Panc1 (cell line): Measurements from ENCODE around the gene CHRNE. TPM values are rescaled to one million over a fixed set of nuclear protein-coding genes. Genes with fewer than 3 reads are reported as not detected.

Experiments
- ATAC-seq: fragments of 200-7000 bp; cut with Tn5 transposase; 2 replicates; pipeline ENCODE4 v1.9.1; 2020; ENCODE audit warnings: mild to moderate bottlenecking, moderate library complexity
- BruUV-seq: library from RNA; stranded (reverse); fragments of 400-500 nt; replicated peaks from 2 replicates; lab custom pipeline; 2021; lab: Mats Ljungman, UMichigan
- CTCF ChIA-PET: fragments of 300-600 bp; sonication (Branson Sonifier 250); formaldehyde crosslinking; loops from one replicate; lab custom pipeline; 2022; ENCODE audit warnings: antibody characterized with exemption; lab: Charles Lee
- POLR2A ChIA-PET: fragments of 300-600 bp; sonication (Branson Sonifier 250); formaldehyde crosslinking; loops from one replicate; lab custom pipeline; 2022; ENCODE audit warnings: antibody characterized with exemption; lab: Charles Lee
- DNase-seq: peaks from one replicate; pipeline ENCODE4 v3.0.0-alpha.2; 2010; ENCODE audit warnings: low read depth, low spot score
- H3K27ac ChIP-seq: 2 replicates; pipeline ENCODE4 v1.5.1; 2011; ENCODE audit warnings: mild to moderate bottlenecking, low read length, inconsistent platforms
- H3K27me3 ChIP-seq: fragments of 200-500 bp; sonication (Bioruptor generic); 2 replicates; pipeline ENCODE4 v1.6.0; 2014; ENCODE audit warnings: low read length, inconsistent platforms; ENCODE audit not compliant: control insufficient read depth, insufficient read depth
- H3K36me3 ChIP-seq: fragments of 200-500 bp; sonication (Bioruptor generic); 2 replicates; pipeline ENCODE4 v1.5.1; 2014; ENCODE audit warnings: inconsistent platforms, mild to moderate bottlenecking, low read length, moderate library complexity; ENCODE audit not compliant: control insufficient read depth, insufficient read depth
- H3K4me1 ChIP-seq: 2 replicates; pipeline ENCODE4 v1.5.1; 2011; ENCODE audit warnings: inconsistent platforms, mild to moderate bottlenecking, low read length, moderate library complexity; ENCODE audit not compliant: control insufficient read depth, insufficient read depth
- H3K4me3 ChIP-seq, 2 experiments: 2 replicates each; pipeline ENCODE4 v1.5.1; 2011 to 2012; ENCODE audit warnings: low read depth in 2 of 2, low read length in 2 of 2, mild to moderate bottlenecking in 2 of 2, inconsistent platforms in 1 of 2, moderate library complexity in 1 of 2
- H3K9me3 ChIP-seq: fragments of 200-500 bp; sonication (Bioruptor generic); 2 replicates; pipeline ENCODE4 v1.5.1; 2014; ENCODE audit warnings: low read depth, mild to moderate bottlenecking, inconsistent platforms, low read length, moderate library complexity; ENCODE audit not compliant: control insufficient read depth, insufficient read depth
- CTCF ChIP-seq: fragments of 450-650 bp; IDR thresholded peaks from 2 replicates; pipeline ENCODE4 v1.5.1; 2017; ENCODE audit warnings: mild to moderate bottlenecking
- POLR2AphosphoS5 ChIP-seq: IDR thresholded peaks from 2 replicates; pipeline ENCODE4 v1.6.1; 2012; ENCODE audit warnings: mild to moderate bottlenecking, low read depth, low read length, moderate library complexity
- REST ChIP-seq, 2 experiments: IDR thresholded peaks; 2 replicates each; pipeline ENCODE4 v1.6.1; 2011 to 2012; ENCODE audit warnings: low read depth in 2 of 2, control low read depth in 1 of 2, low read length in 1 of 2, mild to moderate bottlenecking in 1 of 2, moderate library complexity in 1 of 2; ENCODE audit not compliant: insufficient read depth in 1 of 2
- SIN3A ChIP-seq: IDR thresholded peaks from 2 replicates; pipeline ENCODE4 v1.6.1; 2012; ENCODE audit warnings: low read depth, mild to moderate bottlenecking, low read length, moderate library complexity, borderline replicate concordance; ENCODE audit not compliant: insufficient read depth
- TCF7L2 ChIP-seq: IDR thresholded peaks from 2 replicates; pipeline ENCODE4 v1.6.1; 2011; ENCODE audit warnings: mild to moderate bottlenecking, low read depth, low read length, inconsistent platforms
- in situ Hi-C: cut with HindIII; loops from 2 replicates; pipeline ENCODE4 v1.10.0; 2016; ENCODE audit warnings: low sequenced_read_pairs, low pct_unique_long_range_greater_than_20kb
- intact Hi-C: fragments of 100-400 bp; cut with micrococcal nuclease; formaldehyde crosslinking; loops from one replicate; pipeline ENCODE4 v1.10.0; 2022; ENCODE audit not compliant: unreplicated experiment
- total RNA-seq: library from RNA; stranded (reverse); gene quantifications from one replicate; pipeline ENCODE4 v1.2.1, GENCODE V29; 2021; ENCODE audit not compliant: unreplicated experiment

CHRNE gene
- total RNA-seq, 1 experiment from 2014 or later, result 0.13 TPM

DNA sequence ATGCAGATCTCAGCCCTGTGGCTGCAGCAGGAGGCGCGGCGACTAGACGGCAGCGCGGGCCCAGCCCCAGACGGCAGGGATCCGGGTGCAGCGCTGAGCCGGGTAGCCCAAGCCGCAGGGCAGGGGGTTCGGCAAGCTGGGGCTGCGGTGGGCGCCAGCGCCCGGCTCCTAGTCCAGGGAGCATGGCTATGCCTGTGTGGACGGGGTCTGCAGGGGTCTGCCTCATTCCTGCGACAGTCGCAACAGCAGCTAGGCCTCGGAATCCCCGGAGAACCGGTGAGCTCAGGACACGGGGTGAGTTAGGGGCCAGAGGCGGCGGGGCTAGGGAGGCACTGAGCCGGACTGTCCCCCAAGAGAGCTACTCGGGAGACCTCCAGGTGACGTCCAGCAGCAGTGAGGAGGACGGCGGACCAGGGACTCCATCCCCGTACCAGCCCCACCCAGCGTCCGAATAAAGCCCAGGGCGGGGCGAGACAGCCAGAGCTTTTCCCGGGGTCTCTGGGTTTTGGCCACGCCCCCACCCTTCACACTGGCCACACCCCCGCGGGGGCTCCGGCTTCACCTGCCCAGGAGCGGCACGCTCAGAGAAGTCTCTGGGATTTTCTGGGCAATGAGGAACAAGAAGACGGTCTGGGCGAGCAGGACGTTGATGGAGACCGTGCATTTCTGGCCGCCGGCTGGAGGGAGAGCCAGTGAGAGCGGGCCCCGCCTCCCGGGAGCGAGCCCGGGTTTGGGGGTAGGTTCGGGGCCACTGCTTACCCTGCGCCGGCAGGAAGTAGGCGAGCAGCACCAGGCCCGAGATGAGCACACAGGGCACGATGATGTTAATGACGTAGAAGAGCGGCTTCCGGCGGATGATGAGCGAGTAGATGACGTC, 2.4 kb downstream of the CHRNE start:
- POLR2A ChIA-PET, result no interaction called here
- ATAC-seq (no peak), DNase-seq (no peak)
- intact Hi-C loops, result no loop called here
- Histone ChIP-seq H3K4me1 (no peaks in the 10 kb centered on the region; the same call in 1 of the 2 replicates), H3K9me3 (no peaks in the 10 kb centered on the region), H3K36me3 (no peaks in the 10 kb centered on the region), H3K27ac (no peak overlapping the region), H3K4me3 (peak overlapping the region; percentile 44 to 61), H3K27me3 (no peaks in the 10 kb centered on the region)
- TF ChIP-seq TCF7L2 (no peak), CTCF (no peak), SIN3A (no peak), POLR2AphosphoS5 (no peak), REST (IDR thresholded peaks at IDR 0.05; ENCODE audit: insufficient read depth in 1 of 2, low read depth in 2 of 2, low read length in 1 of 2) (no peak)
- CTCF ChIA-PET, result interaction anchor here (0.5 kb wide), 1 partner anchor 155 kb away, joined by 7 read pairs; no protein-coding TSS in a partner anchor
- no TSS peak for BruUV-seq
- in situ Hi-C loops, result no loop called here

GRCh38 chr17:4899341-4900230, 3.3 kb downstream of the CHRNE start, which contains the start of gene C17orf107:
TSS of gene C17orf107 (plus strand) at chr17:4899536. CDS start at chr17:4899763, 227 bp downstream.
- Histone ChIP-seq H3K27me3 (no peaks in the 10 kb centered on the region), H3K4me1 (no peaks in the 10 kb centered on the region; the same call in 1 of the 2 replicates), H3K27ac (peak within 1 kb of the TSS; percentile 54; the same call in 1 of the 2 replicates), H3K4me3 (peak within 1 kb of the TSS; percentile 44 to 61), H3K36me3 (no peaks in the 10 kb centered on the region), H3K9me3 (no peaks in the 10 kb centered on the region)
- ChIA-PET CTCF (interaction anchor here (0.5 to 0.8 kb wide), 2 partner anchors 9 to 156 kb away, joined by 4 to 7 read pairs; no protein-coding TSS in a partner anchor), POLR2A (no interaction called here)
- ATAC-seq, result peak; percentile 81
- intact Hi-C loops (no loop called here), in situ Hi-C loops (no loop called here)
- TF ChIP-seq CTCF (no peak), POLR2AphosphoS5 (no peak), SIN3A (0 out of 2 replicates have a peak, but pooled peaks have one; percentile 48)
- BruUV-seq, result no TSS peak
- DNase-seq, result no peak
